IMR-90 (cell line): Measurements from ENCODE around the gene KRT86. TPM values are rescaled to one million over a fixed set of nuclear protein-coding genes. Genes with fewer than 3 reads are reported as not detected.

Experiments
- ATAC-seq: fragments of 200-7000 bp; cut with Tn5 transposase; 2 replicates; pipeline ENCODE4 v1.9.1; 2020; ENCODE audit warnings: low read depth, mild to moderate bottlenecking, moderate library complexity
- BruUV-seq: library from RNA; stranded (reverse); fragments of 400-500 nt; replicated peaks from 2 replicates; lab custom pipeline; 2021; lab: Mats Ljungman, UMichigan
- CTCF ChIA-PET: fragments of 300-600 bp; formaldehyde crosslinking; extraction: SDS; loops from one replicate; lab custom pipeline; 2021; ENCODE audit warnings: antibody characterized with exemption; lab: Yijun Ruan, JAX
- POLR2A ChIA-PET: fragments of 300-600 bp; sonication (Branson Sonifier 250); formaldehyde crosslinking; loops from one replicate; lab custom pipeline; 2022; ENCODE audit warnings: antibody characterized with exemption; ENCODE audit not compliant: unreplicated experiment; lab: Charles Lee
- DNase-seq: peaks from one replicate; pipeline ENCODE4 v3.0.0; 2013
- H2AFZ ChIP-seq: replicated peaks from 2 replicates; pipeline ENCODE3; 2013; ENCODE audit warnings: low read length, mild to moderate bottlenecking; ENCODE audit not compliant: poor library complexity
- H2AK5ac ChIP-seq: 2 replicates; pipeline ENCODE4 v1.6.1; 2013; ENCODE audit warnings: low read depth, low read length, inconsistent platforms
- H2AK9ac ChIP-seq: replicated peaks from 2 replicates; pipeline ENCODE3; 2013; ENCODE audit warnings: mild to moderate bottlenecking, low read depth, low read length, moderate library complexity; ENCODE audit not compliant: poor library complexity
- H2BK120ac ChIP-seq: 2 replicates; pipeline ENCODE4 v1.6.1; 2013; ENCODE audit warnings: low read depth, low read length, inconsistent platforms
- H2BK15ac ChIP-seq: 3 replicates; pipeline ENCODE4 v1.6.1; 2013; ENCODE audit warnings: low read depth, low read length, inconsistent platforms
- H2BK20ac ChIP-seq: 2 replicates; pipeline ENCODE4 v1.6.1; 2013; ENCODE audit warnings: low read depth, mild to moderate bottlenecking, inconsistent platforms, low read length, moderate library complexity
- H2BK5ac ChIP-seq: 2 replicates; pipeline ENCODE4 v1.6.1; 2013; ENCODE audit warnings: mild to moderate bottlenecking, low read depth, low read length, inconsistent platforms; ENCODE audit not compliant: poor library complexity, severe bottlenecking
- H3K14ac ChIP-seq: replicated peaks from 2 replicates; pipeline ENCODE4 v1.6.1; 2013; ENCODE audit warnings: low read depth, low read length, inconsistent platforms
- H3K18ac ChIP-seq: 2 replicates; pipeline ENCODE4 v1.6.1; 2013; ENCODE audit warnings: low read depth, low read length, control low read depth
- H3K23ac ChIP-seq: 2 replicates; pipeline ENCODE4 v1.6.1; 2013; ENCODE audit warnings: low read depth, low read length, inconsistent platforms
- H3K27ac ChIP-seq: 2 replicates; pipeline ENCODE4 v1.5.1; 2013; ENCODE audit warnings: mild to moderate bottlenecking, control low read depth, low read length; ENCODE audit not compliant: insufficient read depth
- H3K27me3 ChIP-seq: 2 replicates; pipeline ENCODE4 v1.6.1; 2013; ENCODE audit warnings: low read length; ENCODE audit not compliant: control insufficient read depth, insufficient read depth
- H3K36me3 ChIP-seq: 2 replicates; pipeline ENCODE4 v1.6.1; 2013; ENCODE audit warnings: low read length, mixed read lengths; ENCODE audit not compliant: control insufficient read depth, insufficient read depth
- H3K4ac ChIP-seq: 2 replicates; pipeline ENCODE4 v1.6.1; 2013; ENCODE audit warnings: low read depth, low read length, inconsistent platforms
- H3K4me1 ChIP-seq: 2 replicates; pipeline ENCODE4 v1.6.1; 2013; ENCODE audit warnings: low read length, mixed read lengths; ENCODE audit not compliant: control insufficient read depth, insufficient read depth
- H3K4me2 ChIP-seq: 2 replicates; pipeline ENCODE4 v1.6.1; 2013; ENCODE audit warnings: low read depth, mild to moderate bottlenecking, control low read depth, low read length, moderate library complexity
- H3K4me3 ChIP-seq: 2 replicates; pipeline ENCODE4 v1.5.1; 2013; ENCODE audit warnings: low read depth, mild to moderate bottlenecking, control low read depth, low read length, moderate library complexity; ENCODE audit not compliant: insufficient read depth
- H3K56ac ChIP-seq: 2 replicates; pipeline ENCODE4 v1.6.1; 2013; ENCODE audit warnings: low read length, inconsistent platforms; ENCODE audit not compliant: insufficient read depth; ENCODE audit errors: extremely low read depth
- H3K79me1 ChIP-seq, 2 experiments: 2 replicates each; pipeline ENCODE4 v1.6.1; 2013; ENCODE audit warnings: low read length in 2 of 2, inconsistent platforms in 1 of 2, low read depth in 1 of 2
- H3K9ac ChIP-seq: 2 replicates; pipeline ENCODE4 v1.6.1; 2013; ENCODE audit warnings: low read depth, low read length, control low read depth
- H3K9me1 ChIP-seq: 2 replicates; pipeline ENCODE4 v1.6.1; 2013; ENCODE audit warnings: low read length, inconsistent platforms; ENCODE audit not compliant: insufficient read depth
- H3K9me3 ChIP-seq: 2 replicates; pipeline ENCODE4 v1.6.1; 2013; ENCODE audit warnings: low read length; ENCODE audit not compliant: control insufficient read depth, insufficient read depth
- H4K20me1 ChIP-seq: 2 replicates; pipeline ENCODE4 v1.6.1; 2013; ENCODE audit warnings: low read length, inconsistent platforms; ENCODE audit not compliant: insufficient read depth
- H4K5ac ChIP-seq: 2 replicates; pipeline ENCODE4 v1.6.1; 2013; ENCODE audit warnings: mild to moderate bottlenecking, low read depth, low read length, control low read depth
- H4K8ac ChIP-seq, 2 experiments: 2 replicates each; pipeline ENCODE4 v1.6.1; 2013; ENCODE audit warnings: low read depth in 2 of 2, low read length in 2 of 2, control low read depth in 1 of 2, inconsistent platforms in 1 of 2
- H4K91ac ChIP-seq: 2 replicates; pipeline ENCODE4 v1.6.1; 2013; ENCODE audit warnings: low read depth, low read length, inconsistent platforms; ENCODE audit not compliant: insufficient read depth
- BHLHE40 ChIP-seq: fragments of 150-350 bp; IDR thresholded peaks from 2 replicates; pipeline ENCODE4 v1.6.1; 2016; ENCODE audit warnings: mild to moderate bottlenecking, low read depth, low read length
- CEBPB ChIP-seq: IDR thresholded peaks from 2 replicates; pipeline ENCODE4 v1.6.1; 2012; ENCODE audit warnings: low read depth, low read length, improper control_type of control experiment
- CHD1 ChIP-seq: IDR thresholded peaks from 2 replicates; pipeline ENCODE4 v1.6.1; 2012; ENCODE audit warnings: low read depth, low read length, improper control_type of control experiment
- FOS ChIP-seq: fragments of 150-350 bp; IDR thresholded peaks from 2 replicates; pipeline ENCODE4 v1.6.1; 2016; ENCODE audit warnings: low read depth, low read length
- MAFK ChIP-seq: IDR thresholded peaks from 2 replicates; pipeline ENCODE4 v1.6.1; 2012; ENCODE audit warnings: low read depth, low read length, improper control_type of control experiment
- MXI1 ChIP-seq: IDR thresholded peaks from 2 replicates; pipeline ENCODE4 v1.6.1; 2012; ENCODE audit warnings: low read depth, mild to moderate bottlenecking, low read length, moderate library complexity, borderline replicate concordance
- NFE2L2 ChIP-seq: fragments of 150-350 bp; IDR thresholded peaks from 2 replicates; pipeline ENCODE4 v1.6.1; 2016; ENCODE audit warnings: low read depth, mild to moderate bottlenecking, low read length
- POLR2A ChIP-seq: IDR thresholded peaks from 2 replicates; pipeline ENCODE4 v1.6.1; 2012; ENCODE audit warnings: mild to moderate bottlenecking, low read depth, low read length
- RAD21 ChIP-seq: IDR thresholded peaks from 2 replicates; pipeline ENCODE4 v1.6.1; 2012; ENCODE audit warnings: low read length, improper control_type of control experiment
- RCOR1 ChIP-seq: IDR thresholded peaks from 2 replicates; pipeline ENCODE4 v1.6.1; 2012; ENCODE audit warnings: mild to moderate bottlenecking, low read length, improper control_type of control experiment; ENCODE audit not compliant: insufficient replicate concordance
- RFX5 ChIP-seq: IDR thresholded peaks from 2 replicates; pipeline ENCODE4 v1.8.0; 2012; ENCODE audit warnings: low read depth, mild to moderate bottlenecking, low read length, moderate library complexity
- SMC3 ChIP-seq: fragments of 150-350 bp; IDR thresholded peaks from 2 replicates; pipeline ENCODE4 v1.6.1; 2016; ENCODE audit warnings: low read depth, mild to moderate bottlenecking, antibody characterized with exemption, low read length, moderate library complexity
- WGBS, 2 experiments: methylation state at CpG; one replicate each; pipeline versions ENCODE4 v1.1.5 to v1.1.7; 2013; ENCODE audit warnings: missing lambda C conversion rate in 2 of 2; ENCODE audit not compliant: insufficient read length in 1 of 2; ENCODE audit errors: extremely low coverage in 2 of 2; 5-methylcytosine and 5-hydroxymethylcytosine counted together
- dilution Hi-C: fragments of 300-500 bp; cut with HindIII; formaldehyde crosslinking; loops from one replicate; pipeline ENCODE4 v1.14.3; 2018; ENCODE audit warnings: low sequenced_read_pairs; ENCODE audit not compliant: unreplicated experiment
- in situ Hi-C: fragments of 300-500 bp; cut with MboI; formaldehyde crosslinking; loops from 3 replicates; pipeline ENCODE4 v1.14.3; 2019; ENCODE audit warnings: low sequenced_read_pairs, inconsistent platforms, mixed read lengths
- intact Hi-C: fragments of 100-400 bp; cut with micrococcal nuclease; formaldehyde crosslinking; loops from 2 replicates; pipeline ENCODE4 v1.10.0; 2022
- polyA plus RNA-seq, 3 experiments: library from polyadenylated mRNA; depleted of rRNA; stranded (reverse); fragments of >200 nt; gene quantifications; 2 replicates each; pipeline ENCODE4 v1.2.3, GENCODE V29; 2012; ENCODE audit warnings: low replicate concordance in 1 of 3
- total RNA-seq: library from RNA; depleted of rRNA; stranded (reverse); fragments of >200 nt; gene quantifications from 2 replicates; pipeline ENCODE4 v1.2.3, GENCODE V29; 2012
- TF ChIP-seq, protein P1 (sequence below): fragments of 150-350 bp; IDR thresholded peaks from 2 replicates; pipeline ENCODE4 v1.6.1; 2017; ENCODE audit warnings: mild to moderate bottlenecking, antibody characterized with exemption, low read length, low read depth
- TF ChIP-seq, protein P2 (sequence below): fragments of 150-350 bp; IDR thresholded peaks from 2 replicates; pipeline ENCODE4 v1.6.1; 2016; ENCODE audit warnings: low read depth, mild to moderate bottlenecking, low read length, moderate library complexity, borderline replicate concordance

Gene KRT86
- total and polyA plus RNA-seq, 2 of the 4 experiments (the other 2 are of a cell fraction) = not detected

DNA sequence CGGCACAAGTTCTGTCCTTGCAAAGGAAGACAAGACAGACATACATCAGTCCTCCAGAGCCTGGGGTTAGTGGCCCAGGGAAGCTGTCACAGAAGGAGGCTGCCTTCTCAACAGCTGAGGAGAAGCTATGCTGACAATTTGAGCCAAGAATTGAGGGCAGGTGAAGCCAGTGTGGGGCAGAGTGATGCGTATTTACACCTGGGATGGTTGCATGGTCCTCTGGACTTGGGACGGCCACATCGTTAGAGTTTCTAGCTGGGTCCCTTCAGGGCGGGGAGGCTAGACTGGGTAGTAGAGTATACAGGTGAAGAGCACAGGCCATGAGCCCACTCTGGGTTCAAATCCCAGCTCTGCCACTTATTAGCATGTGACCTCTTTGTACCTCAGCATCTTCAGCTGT lies 76.3 kb downstream of the KRT86 start:
- WGBS, 2 experiments = 100% methylated on average over 1 of the region's 5 CpGs; no CpG with 5 or more reads in 1 of the 2 experiments
- H2BK20ac ChIP-seq = no peak overlapping the region
- H3K18ac ChIP-seq = no peak overlapping the region
- H3K36me3 ChIP-seq = no peaks in the 10 kb centered on the region
- H2BK120ac ChIP-seq = no peak overlapping the region
- H3K27me3 ChIP-seq = peaks cover 64% of the 10 kb centered on the region
- intact Hi-C loops = no loop called here
- H3K9me3 ChIP-seq = no peaks in the 10 kb centered on the region
- no TSS peak for BruUV-seq
- H3K79me1 ChIP-seq = no peaks in the 10 kb centered on the region
- in situ Hi-C loops = no loop called here
- H3K4me1 ChIP-seq = no peaks in the 10 kb centered on the region
- ATAC-seq = no peak
- H4K5ac ChIP-seq = no peak overlapping the region
- no peak overlapping the region for H2BK15ac ChIP-seq
- H4K20me1 ChIP-seq = no peaks in the 10 kb centered on the region
- TF ChIP-seq RFX5 (no peak), RCOR1 (no peak), SMC3 (no peak), MXI1 (no peak), BHLHE40 (no peak), CEBPB (no peak), MAFK (no peak), CHD1 (no peak), RAD21 (no peak), POLR2A (no peak), FOS (no peak), NFE2L2 (no peak)
- TF ChIP-seq, protein P1, sequence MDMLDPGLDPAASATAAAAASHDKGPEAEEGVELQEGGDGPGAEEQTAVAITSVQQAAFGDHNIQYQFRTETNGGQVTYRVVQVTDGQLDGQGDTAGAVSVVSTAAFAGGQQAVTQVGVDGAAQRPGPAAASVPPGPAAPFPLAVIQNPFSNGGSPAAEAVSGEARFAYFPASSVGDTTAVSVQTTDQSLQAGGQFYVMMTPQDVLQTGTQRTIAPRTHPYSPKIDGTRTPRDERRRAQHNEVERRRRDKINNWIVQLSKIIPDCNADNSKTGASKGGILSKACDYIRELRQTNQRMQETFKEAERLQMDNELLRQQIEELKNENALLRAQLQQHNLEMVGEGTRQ = no peak
- TF ChIP-seq, protein P2, sequence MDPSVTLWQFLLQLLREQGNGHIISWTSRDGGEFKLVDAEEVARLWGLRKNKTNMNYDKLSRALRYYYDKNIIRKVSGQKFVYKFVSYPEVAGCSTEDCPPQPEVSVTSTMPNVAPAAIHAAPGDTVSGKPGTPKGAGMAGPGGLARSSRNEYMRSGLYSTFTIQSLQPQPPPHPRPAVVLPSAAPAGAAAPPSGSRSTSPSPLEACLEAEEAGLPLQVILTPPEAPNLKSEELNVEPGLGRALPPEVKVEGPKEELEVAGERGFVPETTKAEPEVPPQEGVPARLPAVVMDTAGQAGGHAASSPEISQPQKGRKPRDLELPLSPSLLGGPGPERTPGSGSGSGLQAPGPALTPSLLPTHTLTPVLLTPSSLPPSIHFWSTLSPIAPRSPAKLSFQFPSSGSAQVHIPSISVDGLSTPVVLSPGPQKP = no peak
- no peak overlapping the region for H2AFZ ChIP-seq
- CTCF ChIA-PET = no interaction called here
- no peak overlapping the region for H2AK5ac ChIP-seq
- no peak overlapping the region for H3K4ac ChIP-seq
- POLR2A ChIA-PET = no interaction called here
- no peak overlapping the region for H2AK9ac ChIP-seq
- H3K4me3 ChIP-seq = no peak overlapping the region
- no peak overlapping the region for H3K27ac ChIP-seq
- no peaks in the 10 kb centered on the region for H3K9me1 ChIP-seq
- no peak overlapping the region for H4K8ac ChIP-seq
- H3K9ac ChIP-seq = no peak overlapping the region
- H4K91ac ChIP-seq = no peak overlapping the region
- DNase-seq = no peak
- H2BK5ac ChIP-seq = no peak overlapping the region
- H3K23ac ChIP-seq = no peak overlapping the region
- H3K4me2 ChIP-seq = no peak overlapping the region
- no peak overlapping the region for H3K14ac ChIP-seq
- no peak overlapping the region for H3K56ac ChIP-seq
- dilution Hi-C loops = no loop called here
